HG03196 (cell line): ENCODE measurements around the gene CSRNP3.

ENCODE experiments used
- ATAC-seq: cut with Tn5 transposase; IDR thresholded peaks from one replicate; pipeline ENCODE4 v1.9.1; 2021; ENCODE audit not compliant: unreplicated experiment

CSRNP3 gene

DNA sequence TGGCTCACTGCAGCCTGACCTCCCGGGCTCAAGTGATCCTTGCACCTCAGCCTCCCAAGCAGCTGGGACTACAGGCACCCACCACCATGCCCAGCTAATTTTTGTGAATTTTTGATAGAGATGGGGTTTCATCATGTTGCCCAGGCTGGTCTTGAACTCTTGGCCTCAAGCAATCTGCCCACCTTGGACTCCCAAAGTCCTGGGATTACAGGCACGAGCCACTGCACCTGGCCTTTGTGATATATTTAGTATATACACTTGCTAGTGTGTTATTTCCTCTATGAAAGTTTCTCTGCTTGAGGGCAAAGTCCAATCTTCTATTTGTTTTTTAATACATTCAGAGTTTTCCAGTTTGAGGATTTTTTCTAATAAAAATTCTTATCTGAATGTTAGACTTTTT is 205.3 kb downstream of the CSRNP3 start:
- no peak for ATAC-seq

DNA sequence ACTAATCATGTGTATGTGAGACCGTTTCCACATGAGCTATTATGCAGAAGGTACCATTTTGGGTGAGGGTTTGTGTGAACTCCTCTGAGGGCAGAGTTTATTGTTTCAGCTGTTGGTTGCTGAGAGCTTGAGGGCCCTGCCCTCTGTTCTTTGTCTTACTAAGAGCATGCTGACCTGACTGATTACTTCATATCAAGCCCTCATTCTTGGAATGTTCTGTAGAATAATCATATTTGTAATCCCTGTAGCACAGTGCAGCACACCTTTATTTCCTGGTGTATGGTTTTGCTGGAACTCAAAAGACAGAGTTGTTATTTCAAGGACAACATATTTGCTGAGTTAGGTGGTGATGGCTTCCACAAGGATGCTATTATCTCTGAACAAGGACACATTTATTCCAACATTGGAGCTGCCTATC is 206.1 kb downstream of the CSRNP3 start:
- ATAC-seq, result no peak

DNA sequence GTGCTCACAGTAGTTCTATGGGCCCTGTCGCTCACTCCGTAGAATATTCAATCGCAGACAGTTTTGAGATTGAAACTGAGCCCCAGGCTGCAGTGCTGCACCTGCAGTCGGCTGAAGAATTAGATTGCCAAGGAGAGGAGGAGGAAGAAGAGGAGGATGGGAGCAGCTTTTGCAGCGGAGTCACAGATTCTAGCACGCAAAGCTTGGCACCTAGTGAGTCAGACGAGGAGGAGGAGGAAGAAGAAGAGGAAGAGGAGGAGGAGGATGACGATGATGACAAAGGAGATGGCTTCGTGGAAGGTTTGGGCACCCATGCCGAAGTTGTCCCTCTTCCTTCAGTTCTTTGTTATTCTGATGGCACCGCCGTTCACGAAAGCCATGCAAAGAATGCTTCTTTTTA is 209.4 kb downstream of the CSRNP3 start:
- no peak for ATAC-seq

DNA sequence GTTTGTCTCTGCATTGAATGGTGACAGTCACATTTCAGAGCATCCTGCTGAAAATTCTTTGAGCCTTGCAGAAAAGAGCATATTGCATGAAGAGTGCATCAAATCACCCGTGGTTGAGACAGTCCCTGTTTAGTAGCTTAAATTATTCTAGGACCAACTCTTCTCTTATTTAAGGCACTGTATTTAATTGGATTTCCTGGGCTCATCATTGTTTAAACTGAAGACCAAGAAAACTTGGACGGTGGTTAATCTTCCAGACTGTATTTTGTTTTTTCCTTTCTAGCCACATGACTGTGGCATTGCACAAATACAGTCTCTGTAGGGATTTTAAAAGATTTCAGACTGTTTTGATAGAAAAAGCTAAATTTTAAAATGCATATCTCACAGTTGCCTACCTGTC is 210.1 kb downstream of the CSRNP3 start:
- ATAC-seq, result no peak

DNA sequence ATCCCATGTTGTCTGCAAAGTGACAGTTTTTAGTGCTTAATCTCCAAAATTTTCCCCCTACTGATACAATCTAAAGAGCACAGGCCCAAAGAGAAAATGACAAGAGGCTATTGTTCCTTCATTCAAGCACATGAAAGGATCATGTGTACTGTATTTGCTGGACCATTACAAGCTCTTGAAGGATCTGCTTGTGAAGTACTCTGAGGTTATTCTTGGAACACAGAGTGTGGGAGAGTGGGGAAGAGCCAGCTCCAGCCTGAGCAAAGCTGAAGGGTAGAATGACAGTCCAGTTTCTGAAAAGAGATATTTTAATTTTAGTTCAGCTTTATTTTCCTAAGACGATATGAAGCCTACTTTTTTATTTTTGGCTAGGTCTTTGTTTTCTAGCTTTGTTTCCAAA is 212.3 kb downstream of the CSRNP3 start:
- no peak for ATAC-seq

DNA sequence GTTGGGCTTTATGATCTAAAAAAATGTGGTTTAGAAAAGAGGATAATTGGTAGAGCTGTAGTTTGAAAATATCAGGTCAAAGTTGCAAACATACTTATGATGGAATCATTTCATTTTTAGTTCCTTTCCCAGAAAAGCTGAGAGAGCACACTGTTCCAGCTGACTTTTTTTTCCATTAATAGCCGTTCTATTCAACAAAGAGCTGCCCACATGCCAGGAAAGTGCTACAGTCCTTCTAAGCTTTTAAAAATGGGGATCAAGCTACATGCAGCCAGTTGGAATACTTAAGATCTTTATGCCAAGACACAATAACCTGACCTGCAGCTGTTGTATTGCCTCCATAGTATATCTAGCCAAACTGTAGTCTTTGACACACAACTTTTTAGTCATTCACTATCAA is 213.0 kb downstream of the CSRNP3 start:
- ATAC-seq, result no peak

DNA sequence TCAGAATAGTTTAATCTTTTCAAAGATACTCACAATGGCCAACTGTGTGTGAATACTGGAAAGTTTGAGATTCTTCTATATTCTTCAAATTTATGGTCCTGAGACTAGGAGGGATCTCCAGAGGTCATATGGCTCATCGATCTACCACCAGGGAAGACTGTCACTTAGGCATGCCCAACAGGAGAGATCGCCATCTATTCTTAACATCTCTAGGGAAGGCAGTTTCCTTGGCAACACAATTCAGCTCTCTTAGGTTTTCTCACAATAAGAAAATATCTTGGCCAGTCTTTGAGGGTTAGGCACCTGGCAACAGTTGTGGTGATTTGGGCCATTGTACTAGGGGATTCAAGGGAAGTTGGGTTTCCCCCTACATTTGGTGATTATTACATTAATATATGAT is 217.3 kb downstream of the CSRNP3 start:
- ATAC-seq, result no peak

DNA sequence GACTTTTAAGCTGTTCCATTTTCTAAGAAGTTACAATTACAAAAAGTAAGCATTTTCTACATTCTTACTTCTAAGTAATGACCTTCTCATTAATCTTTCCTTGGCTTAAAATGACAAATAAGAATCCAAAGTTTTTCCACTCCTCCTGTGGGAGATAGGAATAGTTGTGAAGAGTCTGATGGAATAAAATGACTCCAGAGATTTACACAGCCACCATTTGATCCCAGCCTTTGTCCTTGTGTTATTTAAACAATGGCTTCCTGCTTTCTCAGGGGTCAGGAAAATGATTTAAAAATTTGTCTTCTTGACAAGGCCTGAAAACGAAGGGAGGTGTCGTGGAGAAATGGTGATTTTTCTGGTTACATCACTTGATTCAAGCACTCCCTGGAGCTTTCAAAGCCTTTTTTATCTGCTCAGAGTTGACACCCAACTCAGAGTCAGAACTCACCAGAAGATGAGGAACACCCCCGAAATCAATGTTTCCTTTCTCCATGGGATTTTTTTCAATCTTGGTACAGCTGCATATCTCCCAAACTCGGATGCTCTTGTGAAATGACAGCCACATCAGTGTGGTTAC is 218.0 kb downstream of the CSRNP3 start:
- no peak for ATAC-seq

DNA sequence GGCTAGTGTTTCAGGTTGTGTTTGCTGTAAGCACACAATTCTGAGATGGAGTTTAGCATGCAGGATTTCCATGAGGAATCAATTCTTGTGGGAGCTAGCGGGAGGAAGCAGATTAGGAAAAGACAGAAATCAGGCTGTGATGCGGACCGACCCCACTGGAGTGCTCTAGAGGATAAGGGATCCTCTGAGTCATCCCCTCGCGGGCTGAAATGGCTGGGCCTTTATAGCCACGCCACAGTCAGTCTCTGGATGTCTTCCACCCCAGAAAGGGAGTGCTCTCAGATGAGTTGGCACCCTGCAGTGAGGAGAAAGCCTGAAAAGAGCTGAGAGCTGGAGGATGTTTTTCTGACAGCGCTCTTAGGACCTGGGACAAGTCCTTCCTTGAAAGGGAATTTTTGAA is 222.1 kb downstream of the CSRNP3 start:
- no peak for ATAC-seq

DNA sequence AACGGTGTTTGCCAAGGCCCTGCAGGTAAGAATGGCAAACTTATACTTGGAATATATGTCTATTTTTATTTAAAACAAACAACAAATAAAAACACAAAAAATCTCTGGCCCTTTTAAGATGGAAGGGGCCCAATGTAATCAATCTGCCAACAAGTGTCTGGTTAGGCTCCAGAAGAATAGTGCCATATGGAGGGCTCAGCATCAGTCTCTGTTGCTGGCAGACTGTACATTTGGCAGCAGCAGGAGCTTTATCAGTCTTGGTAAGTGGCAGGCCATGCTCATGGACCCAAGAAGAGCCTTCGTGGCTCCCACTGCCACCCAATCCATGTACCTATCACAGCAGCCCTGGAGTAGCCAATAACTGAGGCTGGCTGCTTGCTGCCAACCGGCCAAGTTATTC is 223.4 kb downstream of the CSRNP3 start:
- ATAC-seq, result no peak

DNA sequence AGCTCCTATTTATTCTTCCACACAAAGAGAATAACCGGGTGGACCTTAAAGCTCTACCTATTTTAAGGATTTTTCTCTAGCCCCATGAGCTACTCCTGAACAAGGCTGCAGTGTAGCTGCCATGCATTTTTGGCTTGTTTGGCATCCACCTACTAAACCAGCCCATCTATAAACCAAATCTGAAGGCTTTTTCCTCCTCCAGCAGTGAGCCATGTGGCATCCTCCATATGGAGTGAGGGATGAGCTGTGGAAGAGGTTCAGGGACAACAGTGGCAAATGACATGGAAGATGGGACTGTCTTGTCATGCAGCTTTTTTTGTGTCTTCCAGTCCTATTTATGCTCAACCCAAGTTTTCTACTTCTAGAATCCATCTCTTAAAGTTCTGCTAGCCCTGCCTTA is 224.3 kb downstream of the CSRNP3 start:
- no peak for ATAC-seq

DNA sequence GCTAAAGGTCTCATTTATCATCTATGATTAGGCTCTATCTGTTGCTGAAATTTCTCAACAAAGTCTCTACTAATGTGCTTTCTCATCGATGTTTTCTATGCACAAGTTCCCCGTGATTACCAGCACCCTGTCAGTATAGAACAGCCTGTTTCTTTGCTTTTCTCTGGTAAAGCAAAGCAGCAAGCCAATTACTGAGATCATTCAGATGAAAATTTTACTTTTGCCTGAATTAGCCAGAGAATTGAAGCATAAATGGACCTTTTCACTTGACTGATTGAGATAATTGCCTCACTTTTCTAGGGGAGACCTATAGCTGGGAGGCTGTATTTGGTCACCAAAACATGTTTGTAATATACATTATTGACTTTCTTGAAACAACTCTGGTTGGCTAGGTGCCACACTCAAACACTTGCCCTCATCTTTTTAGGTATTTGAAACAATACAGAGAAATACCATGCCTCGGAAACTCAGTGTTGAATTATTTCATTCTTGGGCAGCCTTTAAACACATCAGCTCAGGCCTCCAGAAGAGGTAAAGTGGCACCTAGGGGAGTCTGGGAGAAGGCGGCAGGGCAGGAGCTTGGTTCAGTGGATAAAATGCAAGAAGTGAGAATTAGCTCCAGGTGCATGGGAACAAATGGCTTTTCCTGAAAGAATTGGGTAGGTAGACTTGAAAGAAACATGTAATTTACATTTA is 228.4 kb downstream of the CSRNP3 start:
- ATAC-seq, result no peak

DNA sequence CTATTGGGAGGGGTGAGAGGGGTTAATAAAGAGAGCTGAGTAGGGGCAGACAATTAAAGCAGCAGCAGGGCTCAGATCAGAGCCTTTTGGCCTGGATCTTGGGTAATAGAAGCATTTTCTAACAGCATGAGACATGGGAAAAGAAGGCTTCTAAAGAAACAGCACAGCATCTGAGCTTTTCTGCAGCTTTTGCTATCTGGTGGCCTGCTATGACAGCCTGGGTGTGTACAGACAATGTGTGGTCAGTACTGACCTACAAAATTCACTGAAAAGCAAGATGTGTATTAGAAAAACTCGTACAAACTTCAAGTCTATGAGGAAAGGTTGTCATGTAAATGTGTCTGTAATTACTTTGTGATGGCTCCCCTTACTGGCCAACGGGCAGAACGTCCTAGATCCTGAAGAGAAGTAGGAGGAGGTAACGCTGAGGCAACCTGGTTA is 229.0 kb downstream of the CSRNP3 start:
- ATAC-seq, result peak; percentile 63

DNA sequence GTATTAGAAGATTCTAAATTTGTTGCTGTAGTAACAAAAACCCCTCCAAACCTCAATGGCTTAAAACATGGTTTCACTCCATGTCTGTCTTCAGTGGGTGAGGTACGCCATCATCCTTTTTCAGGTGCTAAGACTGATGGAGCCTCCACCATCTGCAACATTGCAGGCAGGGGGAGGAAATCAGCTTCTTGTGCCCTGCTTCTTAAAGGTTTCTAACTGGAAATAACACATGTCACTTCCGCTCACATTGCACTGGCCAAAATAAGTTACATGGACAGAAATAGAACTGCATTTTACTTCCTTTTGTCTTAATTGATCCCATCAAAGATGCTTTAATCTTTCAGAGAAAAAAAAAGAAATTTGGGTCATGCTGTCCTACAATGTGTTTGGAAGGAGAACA is 230.4 kb downstream of the CSRNP3 start:
- ATAC-seq, result no peak

DNA sequence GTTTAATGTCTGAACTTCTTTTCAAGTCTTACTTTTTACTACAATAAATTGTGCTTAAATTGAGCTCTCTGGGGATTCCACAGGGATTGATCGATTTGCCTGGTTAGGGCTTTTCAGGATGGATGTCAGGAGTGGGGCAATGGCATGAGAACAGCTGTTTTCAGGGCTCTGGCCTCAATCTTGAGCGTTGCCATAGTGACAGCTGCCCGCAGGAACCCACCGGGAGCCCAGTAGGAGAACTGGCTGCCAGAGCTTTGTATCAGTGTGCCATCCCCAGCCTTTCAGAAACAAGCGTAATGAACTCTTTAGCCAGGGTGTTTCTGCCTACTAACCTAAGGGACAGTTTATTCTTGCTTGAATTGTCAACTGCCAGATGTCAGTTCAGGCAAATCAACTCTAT is 231.0 kb downstream of the CSRNP3 start:
- no peak for ATAC-seq

DNA sequence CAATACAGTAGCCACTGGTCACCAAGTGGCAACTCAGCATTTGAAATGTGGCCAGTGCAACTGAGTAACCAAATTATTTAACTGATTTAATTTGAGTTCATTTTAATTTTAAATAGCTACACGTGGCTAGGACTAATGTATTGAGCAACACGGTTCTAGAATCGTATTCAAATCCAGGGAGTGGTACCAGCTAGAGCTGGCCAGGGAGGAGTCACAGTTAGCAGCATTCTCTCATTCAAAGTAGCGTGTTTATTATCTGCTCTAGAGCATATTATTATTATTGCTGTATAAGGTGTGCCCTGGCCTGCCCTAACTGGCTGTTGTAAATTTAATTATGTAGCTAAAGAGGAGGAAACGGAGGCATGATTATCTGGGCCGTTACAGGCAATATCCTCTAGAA is 231.6 kb downstream of the CSRNP3 start:
- ATAC-seq, result no peak

DNA sequence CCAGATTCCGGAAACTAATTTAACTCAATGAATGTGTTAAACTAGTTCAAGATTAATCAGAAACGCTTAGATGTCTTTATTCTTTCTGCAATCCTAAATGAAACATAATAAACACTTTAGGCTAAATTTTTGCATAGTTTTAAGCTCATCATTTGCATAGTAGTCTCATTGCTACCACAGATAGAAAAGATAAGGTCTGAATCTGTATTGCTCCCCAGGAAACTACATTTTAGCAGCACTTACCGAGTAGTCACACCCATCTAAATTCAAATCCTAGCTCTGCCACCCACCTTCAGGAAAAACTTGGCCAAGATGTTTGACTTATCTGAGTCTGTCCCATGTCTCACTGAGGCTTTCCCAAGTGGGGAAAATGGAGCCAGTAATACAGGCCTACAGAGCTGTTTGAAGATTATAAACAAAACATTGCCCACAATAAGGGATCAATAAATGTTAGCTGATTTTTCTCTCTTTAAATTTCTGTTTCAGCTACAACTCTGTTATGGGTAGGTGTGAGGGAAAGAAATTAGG is 237.5 kb downstream of the CSRNP3 start:
- ATAC-seq, result no peak

DNA sequence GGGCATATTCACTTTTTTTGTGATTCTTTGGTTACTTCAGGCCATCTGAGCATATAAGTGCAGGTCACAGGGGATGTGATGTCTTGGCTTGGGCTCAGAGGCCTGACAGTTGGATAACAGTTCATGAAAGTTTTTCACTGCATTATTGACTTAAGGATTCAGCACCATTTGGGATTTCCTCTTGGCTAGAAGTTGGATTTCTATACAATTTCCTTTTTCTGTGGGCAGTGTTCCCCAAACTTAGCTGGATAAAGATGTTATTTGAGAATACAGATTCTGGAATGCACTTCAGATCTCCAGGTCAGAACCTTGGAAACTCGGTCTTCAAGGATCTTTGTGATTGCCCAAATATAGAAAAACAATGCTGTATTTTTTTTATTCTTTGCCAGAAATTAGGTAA is 246.6 kb downstream of the CSRNP3 start:
- ATAC-seq, result no peak

DNA sequence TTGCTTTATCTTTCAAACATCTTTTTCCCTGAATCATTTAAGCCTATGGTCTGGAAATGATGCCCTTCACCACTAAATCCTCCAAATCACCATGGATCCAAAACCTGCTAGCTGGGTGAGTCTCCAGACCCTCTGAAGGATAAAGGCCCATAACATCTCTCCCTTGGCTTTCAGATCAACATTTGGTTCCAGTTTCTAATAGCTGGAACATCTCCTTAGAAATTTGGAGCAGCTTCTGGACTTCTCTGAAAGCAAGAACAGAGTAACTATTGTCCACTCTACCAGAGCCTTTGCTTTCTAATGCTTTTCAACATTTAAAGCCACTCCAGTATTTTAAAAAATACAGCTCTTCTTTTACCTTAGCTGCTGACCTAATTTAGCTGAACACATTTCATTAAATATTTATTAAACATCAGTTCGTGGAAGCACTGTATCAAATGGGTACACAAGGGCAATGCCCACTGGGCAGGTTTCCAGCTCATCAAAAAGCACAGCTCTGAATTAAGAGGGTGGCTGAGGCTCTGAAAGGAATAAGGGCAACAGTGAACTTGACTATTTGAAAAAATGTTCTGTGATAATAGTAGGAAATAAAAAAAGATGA is 249.2 kb downstream of the CSRNP3 start:
- ATAC-seq, result no peak

DNA sequence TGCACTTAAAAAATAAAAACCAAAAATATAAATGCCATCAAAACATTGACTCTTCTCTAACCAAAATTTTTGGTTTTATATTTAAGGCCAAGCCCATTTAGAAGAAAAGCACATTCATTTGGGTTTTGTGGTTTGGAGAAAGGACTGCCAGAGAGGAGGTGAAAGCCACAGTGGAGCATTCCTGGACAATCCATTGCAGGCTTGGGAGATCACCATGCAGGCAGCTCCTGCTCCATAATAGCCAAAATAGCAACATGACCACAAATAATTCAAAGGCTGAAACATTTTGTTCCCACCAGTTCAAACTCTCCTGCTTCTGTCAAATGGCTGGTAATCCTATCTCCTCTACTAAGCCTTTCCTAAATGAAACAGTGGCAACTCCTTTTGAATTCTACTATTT is 251.0 kb downstream of the CSRNP3 start:
- ATAC-seq, result no peak

DNA sequence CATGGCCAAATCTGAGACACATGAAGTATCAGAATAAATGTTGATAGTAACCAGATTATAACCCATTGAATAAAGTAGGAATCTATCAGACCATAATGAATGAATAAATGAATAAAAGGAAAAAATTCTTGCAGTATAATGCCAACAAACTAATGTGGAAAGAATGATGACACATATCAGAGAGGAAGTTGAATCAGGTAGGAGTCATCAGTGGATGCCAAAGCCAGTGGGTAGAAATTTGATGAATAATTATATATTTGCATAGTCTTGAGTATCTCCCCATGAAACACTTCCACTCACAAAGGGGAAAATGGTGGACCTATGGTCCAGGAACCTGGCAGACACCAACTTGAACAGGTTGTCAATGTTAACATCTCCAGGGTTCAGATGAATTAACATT is 255.9 kb downstream of the CSRNP3 start:
- ATAC-seq, result no peak
